IMR-90 (cell line): ENCODE data around the gene PDZD8. TPM values are rescaled to one million over a fixed set of nuclear protein-coding genes. Genes with fewer than 3 reads are reported as not detected.

ENCODE experiments used
- ATAC-seq: fragments of 200-7000 bp; cut with Tn5 transposase; 2 replicates; pipeline ENCODE4 v1.9.1; 2020; ENCODE audit warnings: low read depth, mild to moderate bottlenecking, moderate library complexity
- BruUV-seq: library from RNA; stranded (reverse); fragments of 400-500 nt; replicated peaks from 2 replicates; lab custom pipeline; 2021; lab: Mats Ljungman, UMichigan
- CTCF ChIA-PET: fragments of 300-600 bp; formaldehyde crosslinking; extraction: SDS; loops from one replicate; lab custom pipeline; 2021; ENCODE audit warnings: antibody characterized with exemption; lab: Yijun Ruan, JAX
- POLR2A ChIA-PET: fragments of 300-600 bp; sonication (Branson Sonifier 250); formaldehyde crosslinking; loops from one replicate; lab custom pipeline; 2022; ENCODE audit warnings: antibody characterized with exemption; ENCODE audit not compliant: unreplicated experiment; lab: Charles Lee
- DNase-seq: peaks from one replicate; pipeline ENCODE4 v3.0.0; 2013
- H2AFZ ChIP-seq: replicated peaks from 2 replicates; pipeline ENCODE3; 2013; ENCODE audit warnings: low read length, mild to moderate bottlenecking; ENCODE audit not compliant: poor library complexity
- H2AK5ac ChIP-seq: 2 replicates; pipeline ENCODE4 v1.6.1; 2013; ENCODE audit warnings: low read depth, low read length, inconsistent platforms
- H2AK9ac ChIP-seq: replicated peaks from 2 replicates; pipeline ENCODE3; 2013; ENCODE audit warnings: mild to moderate bottlenecking, low read depth, low read length, moderate library complexity; ENCODE audit not compliant: poor library complexity
- H2BK120ac ChIP-seq: 2 replicates; pipeline ENCODE4 v1.6.1; 2013; ENCODE audit warnings: low read depth, low read length, inconsistent platforms
- H2BK15ac ChIP-seq: 3 replicates; pipeline ENCODE4 v1.6.1; 2013; ENCODE audit warnings: low read depth, low read length, inconsistent platforms
- H2BK20ac ChIP-seq: 2 replicates; pipeline ENCODE4 v1.6.1; 2013; ENCODE audit warnings: low read depth, mild to moderate bottlenecking, inconsistent platforms, low read length, moderate library complexity
- H2BK5ac ChIP-seq: 2 replicates; pipeline ENCODE4 v1.6.1; 2013; ENCODE audit warnings: mild to moderate bottlenecking, low read depth, low read length, inconsistent platforms; ENCODE audit not compliant: poor library complexity, severe bottlenecking
- H3K14ac ChIP-seq: replicated peaks from 2 replicates; pipeline ENCODE4 v1.6.1; 2013; ENCODE audit warnings: low read depth, low read length, inconsistent platforms
- H3K18ac ChIP-seq: 2 replicates; pipeline ENCODE4 v1.6.1; 2013; ENCODE audit warnings: low read depth, low read length, control low read depth
- H3K23ac ChIP-seq: 2 replicates; pipeline ENCODE4 v1.6.1; 2013; ENCODE audit warnings: low read depth, low read length, inconsistent platforms
- H3K27ac ChIP-seq: 2 replicates; pipeline ENCODE4 v1.5.1; 2013; ENCODE audit warnings: mild to moderate bottlenecking, control low read depth, low read length; ENCODE audit not compliant: insufficient read depth
- H3K27me3 ChIP-seq: 2 replicates; pipeline ENCODE4 v1.6.1; 2013; ENCODE audit warnings: low read length; ENCODE audit not compliant: control insufficient read depth, insufficient read depth
- H3K36me3 ChIP-seq: 2 replicates; pipeline ENCODE4 v1.6.1; 2013; ENCODE audit warnings: low read length, mixed read lengths; ENCODE audit not compliant: control insufficient read depth, insufficient read depth
- H3K4ac ChIP-seq: 2 replicates; pipeline ENCODE4 v1.6.1; 2013; ENCODE audit warnings: low read depth, low read length, inconsistent platforms
- H3K4me1 ChIP-seq: 2 replicates; pipeline ENCODE4 v1.6.1; 2013; ENCODE audit warnings: low read length, mixed read lengths; ENCODE audit not compliant: control insufficient read depth, insufficient read depth
- H3K4me2 ChIP-seq: 2 replicates; pipeline ENCODE4 v1.6.1; 2013; ENCODE audit warnings: low read depth, mild to moderate bottlenecking, control low read depth, low read length, moderate library complexity
- H3K4me3 ChIP-seq: 2 replicates; pipeline ENCODE4 v1.5.1; 2013; ENCODE audit warnings: low read depth, mild to moderate bottlenecking, control low read depth, low read length, moderate library complexity; ENCODE audit not compliant: insufficient read depth
- H3K56ac ChIP-seq: 2 replicates; pipeline ENCODE4 v1.6.1; 2013; ENCODE audit warnings: low read length, inconsistent platforms; ENCODE audit not compliant: insufficient read depth; ENCODE audit errors: extremely low read depth
- H3K79me1 ChIP-seq, 2 experiments: 2 replicates each; pipeline ENCODE4 v1.6.1; 2013; ENCODE audit warnings: low read length in 2 of 2, inconsistent platforms in 1 of 2, low read depth in 1 of 2
- H3K9ac ChIP-seq: 2 replicates; pipeline ENCODE4 v1.6.1; 2013; ENCODE audit warnings: low read depth, low read length, control low read depth
- H3K9me1 ChIP-seq: 2 replicates; pipeline ENCODE4 v1.6.1; 2013; ENCODE audit warnings: low read length, inconsistent platforms; ENCODE audit not compliant: insufficient read depth
- H3K9me3 ChIP-seq: 2 replicates; pipeline ENCODE4 v1.6.1; 2013; ENCODE audit warnings: low read length; ENCODE audit not compliant: control insufficient read depth, insufficient read depth
- H4K20me1 ChIP-seq: 2 replicates; pipeline ENCODE4 v1.6.1; 2013; ENCODE audit warnings: low read length, inconsistent platforms; ENCODE audit not compliant: insufficient read depth
- H4K5ac ChIP-seq: 2 replicates; pipeline ENCODE4 v1.6.1; 2013; ENCODE audit warnings: mild to moderate bottlenecking, low read depth, low read length, control low read depth
- H4K8ac ChIP-seq, 2 experiments: 2 replicates each; pipeline ENCODE4 v1.6.1; 2013; ENCODE audit warnings: low read depth in 2 of 2, low read length in 2 of 2, control low read depth in 1 of 2, inconsistent platforms in 1 of 2
- H4K91ac ChIP-seq: 2 replicates; pipeline ENCODE4 v1.6.1; 2013; ENCODE audit warnings: low read depth, low read length, inconsistent platforms; ENCODE audit not compliant: insufficient read depth
- BHLHE40 ChIP-seq: fragments of 150-350 bp; IDR thresholded peaks from 2 replicates; pipeline ENCODE4 v1.6.1; 2016; ENCODE audit warnings: mild to moderate bottlenecking, low read depth, low read length
- CEBPB ChIP-seq: IDR thresholded peaks from 2 replicates; pipeline ENCODE4 v1.6.1; 2012; ENCODE audit warnings: low read depth, low read length, improper control_type of control experiment
- CHD1 ChIP-seq: IDR thresholded peaks from 2 replicates; pipeline ENCODE4 v1.6.1; 2012; ENCODE audit warnings: low read depth, low read length, improper control_type of control experiment
- ELK1 ChIP-seq: fragments of 150-350 bp; IDR thresholded peaks from 2 replicates; pipeline ENCODE4 v1.6.1; 2016; ENCODE audit warnings: low read depth, mild to moderate bottlenecking, low read length, moderate library complexity, borderline replicate concordance
- FOS ChIP-seq: fragments of 150-350 bp; IDR thresholded peaks from 2 replicates; pipeline ENCODE4 v1.6.1; 2016; ENCODE audit warnings: low read depth, low read length
- MAFK ChIP-seq: IDR thresholded peaks from 2 replicates; pipeline ENCODE4 v1.6.1; 2012; ENCODE audit warnings: low read depth, low read length, improper control_type of control experiment
- MAZ ChIP-seq: IDR thresholded peaks from 2 replicates; pipeline ENCODE4 v1.6.1; 2012; ENCODE audit warnings: low read depth, mild to moderate bottlenecking, low read length, improper control_type of control experiment, moderate library complexity, borderline replicate concordance
- MXI1 ChIP-seq: IDR thresholded peaks from 2 replicates; pipeline ENCODE4 v1.6.1; 2012; ENCODE audit warnings: low read depth, mild to moderate bottlenecking, low read length, moderate library complexity, borderline replicate concordance
- NFE2L2 ChIP-seq: fragments of 150-350 bp; IDR thresholded peaks from 2 replicates; pipeline ENCODE4 v1.6.1; 2016; ENCODE audit warnings: low read depth, mild to moderate bottlenecking, low read length
- POLR2A ChIP-seq: IDR thresholded peaks from 2 replicates; pipeline ENCODE4 v1.6.1; 2012; ENCODE audit warnings: mild to moderate bottlenecking, low read depth, low read length
- RAD21 ChIP-seq: IDR thresholded peaks from 2 replicates; pipeline ENCODE4 v1.6.1; 2012; ENCODE audit warnings: low read length, improper control_type of control experiment
- RCOR1 ChIP-seq: IDR thresholded peaks from 2 replicates; pipeline ENCODE4 v1.6.1; 2012; ENCODE audit warnings: mild to moderate bottlenecking, low read length, improper control_type of control experiment; ENCODE audit not compliant: insufficient replicate concordance
- RFX5 ChIP-seq: IDR thresholded peaks from 2 replicates; pipeline ENCODE4 v1.8.0; 2012; ENCODE audit warnings: low read depth, mild to moderate bottlenecking, low read length, moderate library complexity
- SMC3 ChIP-seq: fragments of 150-350 bp; IDR thresholded peaks from 2 replicates; pipeline ENCODE4 v1.6.1; 2016; ENCODE audit warnings: low read depth, mild to moderate bottlenecking, antibody characterized with exemption, low read length, moderate library complexity
- WGBS, 2 experiments: methylation state at CpG; one replicate each; pipeline versions ENCODE4 v1.1.5 to v1.1.7; 2013; ENCODE audit warnings: missing lambda C conversion rate in 2 of 2; ENCODE audit not compliant: insufficient read length in 1 of 2; ENCODE audit errors: extremely low coverage in 2 of 2; 5-methylcytosine and 5-hydroxymethylcytosine counted together
- dilution Hi-C: fragments of 300-500 bp; cut with HindIII; formaldehyde crosslinking; loops from one replicate; pipeline ENCODE4 v1.14.3; 2018; ENCODE audit warnings: low sequenced_read_pairs; ENCODE audit not compliant: unreplicated experiment
- in situ Hi-C: fragments of 300-500 bp; cut with MboI; formaldehyde crosslinking; loops from 3 replicates; pipeline ENCODE4 v1.14.3; 2019; ENCODE audit warnings: low sequenced_read_pairs, inconsistent platforms, mixed read lengths
- intact Hi-C: fragments of 100-400 bp; cut with micrococcal nuclease; formaldehyde crosslinking; loops from 2 replicates; pipeline ENCODE4 v1.10.0; 2022
- polyA plus RNA-seq, 3 experiments: library from polyadenylated mRNA; depleted of rRNA; stranded (reverse); fragments of >200 nt; gene quantifications; 2 replicates each; pipeline ENCODE4 v1.2.3, GENCODE V29; 2012; ENCODE audit warnings: low replicate concordance in 1 of 3
- total RNA-seq: library from RNA; depleted of rRNA; stranded (reverse); fragments of >200 nt; gene quantifications from 2 replicates; pipeline ENCODE4 v1.2.3, GENCODE V29; 2012
- TF ChIP-seq, protein P1 (sequence below): conservative IDR thresholded peaks from 2 replicates; pipeline ENCODE4 v1.5.1; 2012; ENCODE audit warnings: mild to moderate bottlenecking, low read depth, low read length, improper control_type of control experiment
- TF ChIP-seq, protein P2 (sequence below): fragments of 150-350 bp; IDR thresholded peaks from 2 replicates; pipeline ENCODE4 v1.6.1; 2017; ENCODE audit warnings: mild to moderate bottlenecking, antibody characterized with exemption, low read length, low read depth

PDZD8 gene
- total and polyA plus RNA-seq, 2 of the 4 experiments (the other 2 are of a cell fraction) = 11.3 to 20.4 TPM

GRCh38 chr10:117266400-117266799 lies 108.8 kb downstream of the PDZD8 start:
- H3K79me1 ChIP-seq = no peaks in the 10 kb centered on the region
- H3K14ac ChIP-seq = no peak overlapping the region
- no peaks in the 10 kb centered on the region for H3K4me1 ChIP-seq
- intact Hi-C loops (no loop called here), dilution Hi-C loops (no loop called here), in situ Hi-C loops (no loop called here)
- no peak overlapping the region for H2BK120ac ChIP-seq
- no peak overlapping the region for H2AK5ac ChIP-seq
- H2AFZ ChIP-seq = no peak overlapping the region
- no peak overlapping the region for H2BK15ac ChIP-seq
- no peak overlapping the region for H2BK5ac ChIP-seq
- no peak overlapping the region for H3K4ac ChIP-seq
- TF ChIP-seq ELK1 = no peak
- no peak for TF ChIP-seq RAD21
- TF ChIP-seq, protein P1, sequence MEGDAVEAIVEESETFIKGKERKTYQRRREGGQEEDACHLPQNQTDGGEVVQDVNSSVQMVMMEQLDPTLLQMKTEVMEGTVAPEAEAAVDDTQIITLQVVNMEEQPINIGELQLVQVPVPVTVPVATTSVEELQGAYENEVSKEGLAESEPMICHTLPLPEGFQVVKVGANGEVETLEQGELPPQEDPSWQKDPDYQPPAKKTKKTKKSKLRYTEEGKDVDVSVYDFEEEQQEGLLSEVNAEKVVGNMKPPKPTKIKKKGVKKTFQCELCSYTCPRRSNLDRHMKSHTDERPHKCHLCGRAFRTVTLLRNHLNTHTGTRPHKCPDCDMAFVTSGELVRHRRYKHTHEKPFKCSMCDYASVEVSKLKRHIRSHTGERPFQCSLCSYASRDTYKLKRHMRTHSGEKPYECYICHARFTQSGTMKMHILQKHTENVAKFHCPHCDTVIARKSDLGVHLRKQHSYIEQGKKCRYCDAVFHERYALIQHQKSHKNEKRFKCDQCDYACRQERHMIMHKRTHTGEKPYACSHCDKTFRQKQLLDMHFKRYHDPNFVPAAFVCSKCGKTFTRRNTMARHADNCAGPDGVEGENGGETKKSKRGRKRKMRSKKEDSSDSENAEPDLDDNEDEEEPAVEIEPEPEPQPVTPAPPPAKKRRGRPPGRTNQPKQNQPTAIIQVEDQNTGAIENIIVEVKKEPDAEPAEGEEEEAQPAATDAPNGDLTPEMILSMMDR = no peak
- TF ChIP-seq CHD1 = no peak
- no peak for TF ChIP-seq MAFK
- no peak for TF ChIP-seq FOS
- no peak for TF ChIP-seq BHLHE40
- TF ChIP-seq POLR2A = no peak
- TF ChIP-seq MXI1 = no peak
- no peak for TF ChIP-seq MAZ
- TF ChIP-seq CEBPB = no peak
- TF ChIP-seq, protein P2, sequence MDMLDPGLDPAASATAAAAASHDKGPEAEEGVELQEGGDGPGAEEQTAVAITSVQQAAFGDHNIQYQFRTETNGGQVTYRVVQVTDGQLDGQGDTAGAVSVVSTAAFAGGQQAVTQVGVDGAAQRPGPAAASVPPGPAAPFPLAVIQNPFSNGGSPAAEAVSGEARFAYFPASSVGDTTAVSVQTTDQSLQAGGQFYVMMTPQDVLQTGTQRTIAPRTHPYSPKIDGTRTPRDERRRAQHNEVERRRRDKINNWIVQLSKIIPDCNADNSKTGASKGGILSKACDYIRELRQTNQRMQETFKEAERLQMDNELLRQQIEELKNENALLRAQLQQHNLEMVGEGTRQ = no peak
- no peak for TF ChIP-seq RCOR1
- TF ChIP-seq RFX5 = no peak
- TF ChIP-seq NFE2L2 = no peak
- no peak for TF ChIP-seq SMC3
- no peak overlapping the region for H2BK20ac ChIP-seq
- H4K91ac ChIP-seq = no peak overlapping the region
- no peak overlapping the region for H3K4me2 ChIP-seq
- H3K27ac ChIP-seq = no peak overlapping the region
- H3K27me3 ChIP-seq = peaks cover 1% of the 10 kb centered on the region; the same call in 1 of the 2 replicates
- H4K8ac ChIP-seq = no peak overlapping the region
- no peak for ATAC-seq
- no peaks in the 10 kb centered on the region for H3K36me3 ChIP-seq
- no peak overlapping the region for H3K4me3 ChIP-seq
- no peak overlapping the region for H2AK9ac ChIP-seq
- H3K18ac ChIP-seq = no peak overlapping the region
- no peaks in the 10 kb centered on the region for H4K20me1 ChIP-seq
- no peak overlapping the region for H4K5ac ChIP-seq
- DNase-seq = no peak
- H3K23ac ChIP-seq = no peak overlapping the region
- H3K9me3 ChIP-seq = no peaks in the 10 kb centered on the region
- H3K9ac ChIP-seq = no peak overlapping the region
- no peaks in the 10 kb centered on the region for H3K9me1 ChIP-seq
- 17% methylated on average over 1 of the region's 9 CpGs; no CpG with 5 or more reads in 1 of the 2 experiments for WGBS, 2 experiments
- H3K56ac ChIP-seq = no peak overlapping the region
- no TSS peak for BruUV-seq
- ChIA-PET POLR2A (no interaction called here), CTCF (no interaction called here)
